ENCODE results near the gene COL6A3.

GRCh38 chr2:237293978-237294377 lies 120.0 kb downstream of the COL6A3 start:
- TF ChIP-seq POLR2A (IDR thresholded peaks at IDR 0.05) (no peak), CTCF (IDR thresholded peaks at IDR 0.05) (no peak)

Measured in lower leg skin (tissue), 3 donors.